Bronchial epithelial cell (primary cell): ENCODE measurements around the gene CFAP46. TPM values are rescaled to one million over a fixed set of nuclear protein-coding genes. Genes with fewer than 3 reads are reported as not detected.

ENCODE experiments used
- DNase-seq: peaks from one replicate; pipeline ENCODE4 v3.0.0-alpha.2; 2010; ENCODE audit warnings: low read depth
- FAIRE-seq: peaks from 2 replicates; lab custom pipeline; 2011; peaks lifted over from hg19 to GRCh38; lab: Jason Lieb, UNC
- H3K27me3 ChIP-seq: 2 replicates; pipeline ENCODE4 v1.5.1; 2011; ENCODE audit warnings: low read length; ENCODE audit not compliant: control insufficient read depth, insufficient read depth
- H3K36me3 ChIP-seq: 2 replicates; pipeline ENCODE4 v1.5.1; 2011; ENCODE audit warnings: low read length; ENCODE audit not compliant: control insufficient read depth, insufficient read depth
- H3K4me3 ChIP-seq: 2 replicates; pipeline ENCODE4 v1.5.1; 2011; ENCODE audit warnings: mild to moderate bottlenecking, low read depth, low read length, control low read depth
- CTCF ChIP-seq: IDR thresholded peaks from 2 replicates; pipeline ENCODE4 v1.5.1; 2011; ENCODE audit warnings: mild to moderate bottlenecking, moderate library complexity, low read length, control low read depth, inconsistent platforms; ENCODE audit not compliant: insufficient read depth, severe bottlenecking
- total RNA-seq: library from RNA; depleted of rRNA; stranded (reverse); fragments of >200 nt; gene quantifications from 2 replicates; pipeline ENCODE4 v1.2.1, GENCODE V29; 2014

Gene CFAP46
- total RNA-seq, 1 donor from 2014 or later: 0.26 TPM

GRCh38 chr10:132878091-132878729, 64.2 kb downstream of the CFAP46 start:
- H3K27me3 ChIP-seq: no peaks in the 10 kb centered on the region
- no peak for FAIRE-seq
- no peak overlapping the region for H3K4me3 ChIP-seq
- DNase-seq: no peak
- no peaks in the 10 kb centered on the region for H3K36me3 ChIP-seq
- TF ChIP-seq CTCF: no peak

GRCh38 chr10:132877473-132877872, 64.9 kb downstream of the CFAP46 start:
- no peak for TF ChIP-seq CTCF
- DNase-seq: no peak
- FAIRE-seq: no peak
- Histone ChIP-seq H3K27me3 (no peaks in the 10 kb centered on the region), H3K4me3 (no peak overlapping the region), H3K36me3 (no peaks in the 10 kb centered on the region)

- DNase-seq (no peak), FAIRE-seq (no peak)
- H3K36me3 ChIP-seq: no peaks in the 10 kb centered on the region
- no peak for TF ChIP-seq CTCF
- H3K27me3 ChIP-seq: no peaks in the 10 kb centered on the region
- no peak overlapping the region for H3K4me3 ChIP-seq
These were observed 65.4 kb downstream of the CFAP46 start for GRCh38 chr10:132876993-132877431.

GRCh38 chr10:132876131-132876860, 66.1 kb downstream of the CFAP46 start:
- H3K4me3 ChIP-seq: no peak overlapping the region
- no peak for FAIRE-seq
- TF ChIP-seq CTCF: no peak
- no peaks in the 10 kb centered on the region for H3K27me3 ChIP-seq
- H3K36me3 ChIP-seq: no peaks in the 10 kb centered on the region
- DNase-seq: no peak

GRCh38 chr10:132875435-132875834, 66.9 kb downstream of the CFAP46 start:
- TF ChIP-seq CTCF: no peak
- no peak for FAIRE-seq
- H3K4me3 ChIP-seq: no peak overlapping the region
- no peaks in the 10 kb centered on the region for H3K27me3 ChIP-seq
- no peaks in the 10 kb centered on the region for H3K36me3 ChIP-seq
- no peak for DNase-seq
